CD14-positive monocyte (primary cell): ENCODE measurements around the gene MGAT5B. TPM values are rescaled to one million over a fixed set of nuclear protein-coding genes. Genes with fewer than 3 reads are reported as not detected.

Source experiments
- DNase-seq, 3 donors: peaks; one replicate each; pipeline ENCODE4 v3.0.0-alpha.2; 2011 to 2022
- H2AFZ ChIP-seq: 2 replicates; pipeline ENCODE4 v1.6.0; 2012; ENCODE audit warnings: mild to moderate bottlenecking, low read depth, low read length, inconsistent platforms; ENCODE audit not compliant: insufficient read depth, poor library complexity, severe bottlenecking
- H3K27ac ChIP-seq, 2 donors: 1 replicate in 1 of 2; 2 replicates in 1 of 2; pipeline ENCODE4 v1.5.1; 2012 to 2013; ENCODE audit warnings: low read length in 2 of 2, control low read depth in 1 of 2, inconsistent platforms in 1 of 2, low read depth in 1 of 2, mild to moderate bottlenecking in 1 of 2
- H3K27me3 ChIP-seq, 2 donors: one replicate each; pipeline versions ENCODE4 v1.6.0 to v1.6.1; 2011 to 2013; ENCODE audit warnings: low read length in 2 of 2; ENCODE audit not compliant: control insufficient read depth in 2 of 2, insufficient read depth in 2 of 2
- H3K36me3 ChIP-seq, 2 donors: replicated peaks in 1 of 2; 1 replicate in 1 of 2; 2 replicates in 1 of 2; pipeline versions ENCODE4 v1.5.1 to v1.6.1; 2012 to 2013; ENCODE audit warnings: low read length in 2 of 2, control low read depth in 1 of 2, inconsistent platforms in 1 of 2, mild to moderate bottlenecking in 1 of 2; ENCODE audit not compliant: insufficient read depth in 2 of 2, control insufficient read depth in 1 of 2
- H3K4me1 ChIP-seq, 2 donors: 1 replicate in 1 of 2; 2 replicates in 1 of 2; pipeline versions ENCODE4 v1.5.1 to v1.6.1; 2012 to 2013; ENCODE audit warnings: low read length in 2 of 2, control low read depth in 1 of 2, inconsistent platforms in 1 of 2, mild to moderate bottlenecking in 1 of 2, moderate library complexity in 1 of 2; ENCODE audit not compliant: insufficient read depth in 2 of 2, control insufficient read depth in 1 of 2
- H3K4me2 ChIP-seq: replicated peaks from 2 replicates; pipeline ENCODE3; 2012; ENCODE audit warnings: low read length, moderate library complexity, mild to moderate bottlenecking; ENCODE audit not compliant: poor library complexity, severe bottlenecking; ENCODE audit errors: extremely low read depth
- H3K4me3 ChIP-seq, 3 experiments: fragments of 200-600 bp in 1 of 3; sonication (generic) in 1 of 3; replicated peaks in 1 of 3; 1 replicate in 2 of 3; 2 replicates in 1 of 3; pipeline ENCODE4 v1.5.1; 2011 to 2013; ENCODE audit warnings: low read length in 3 of 3, mild to moderate bottlenecking in 3 of 3, control low read depth in 2 of 3, low read depth in 2 of 3, inconsistent platforms in 1 of 3, moderate library complexity in 1 of 3
- H3K79me2 ChIP-seq: 2 replicates; pipeline ENCODE4 v1.6.0; 2012; ENCODE audit warnings: mild to moderate bottlenecking, control low read depth, inconsistent platforms, low read length, moderate library complexity; ENCODE audit not compliant: insufficient read depth
- H3K9ac ChIP-seq: 2 replicates; pipeline ENCODE4 v1.6.0; 2017; ENCODE audit warnings: low read length, mild to moderate bottlenecking; ENCODE audit not compliant: insufficient read depth, poor library complexity, severe bottlenecking
- H3K9me3 ChIP-seq, 2 donors: replicated peaks in 1 of 2; 1 replicate in 1 of 2; 2 replicates in 1 of 2; pipeline versions ENCODE4 v1.5.1 to v1.6.1; 2012 to 2013; ENCODE audit warnings: low read length in 2 of 2, control low read depth in 1 of 2; ENCODE audit not compliant: control insufficient read depth in 1 of 2, insufficient read depth in 1 of 2
- H4K20me1 ChIP-seq: 2 replicates; pipeline ENCODE4 v1.6.0; 2012; ENCODE audit warnings: mild to moderate bottlenecking, low read length, control low read depth, moderate library complexity; ENCODE audit not compliant: insufficient read depth
- H3K27ac Mint-ChIP-seq, 7 donors: one replicate each; pipeline ENCODE4 v1.8.0; 2020; ENCODE audit warnings: mild to moderate bottlenecking in 7 of 7, mixed read lengths in 7 of 7, moderate library complexity in 6 of 7, inconsistent platforms in 2 of 7
- H3K27me3 Mint-ChIP-seq, 3 donors: one replicate each; pipeline ENCODE4 v1.8.0; 2021 to 2022; ENCODE audit warnings: low read depth in 3 of 3, mild to moderate bottlenecking in 3 of 3, mixed read lengths in 3 of 3, moderate library complexity in 3 of 3, inconsistent platforms in 1 of 3
- H3K36me3 Mint-ChIP-seq, 2 donors: one replicate each; pipeline ENCODE4 v1.8.0; 2020; ENCODE audit warnings: mixed read lengths in 2 of 2, inconsistent platforms in 1 of 2, mild to moderate bottlenecking in 1 of 2
- H3K4me1 Mint-ChIP-seq: one replicate; pipeline ENCODE4 v1.8.0; 2020; ENCODE audit warnings: mild to moderate bottlenecking, mixed read lengths
- H3K4me3 Mint-ChIP-seq, 2 donors: one replicate each; pipeline ENCODE4 v1.8.0; 2020; ENCODE audit warnings: mild to moderate bottlenecking in 2 of 2, mixed read lengths in 2 of 2, moderate library complexity in 1 of 2
- H3K9me3 Mint-ChIP-seq, 7 donors: one replicate each; pipeline ENCODE4 v1.8.0; 2020 to 2022; ENCODE audit warnings: mixed read lengths in 7 of 7, mild to moderate bottlenecking in 6 of 7, moderate library complexity in 6 of 7, inconsistent platforms in 2 of 7
- WGBS: methylation state at CpG from one replicate; pipeline ENCODE4 v1.1.5; 2013; ENCODE audit warnings: missing lambda C conversion rate; ENCODE audit not compliant: insufficient coverage; 5-methylcytosine and 5-hydroxymethylcytosine counted together
- intact Hi-C, 2 donors: fragments of 100-400 bp; cut with micrococcal nuclease; formaldehyde crosslinking; loops; one replicate each; pipeline versions ENCODE4 v1.15.0 to v1.15.1; 2023
- polyA plus RNA-seq, 3 donors: library from polyadenylated mRNA; depleted of rRNA in 1 of 3; unstranded in 2 of 3; stranded (reverse) in 1 of 3; fragments of 300-500 nt in 2 of 3; fragments of >200 nt in 1 of 3; fragmentation: Illumina TruSeq in 2 of 3; gene quantifications; 1 replicate in 2 of 3; 2 replicates in 1 of 3; pipeline ENCODE4 v1.2.3, GENCODE V29; 2012 to 2021
- TF ChIP-seq, protein P1 (sequence below): fragments of 200-600 bp; IDR thresholded peaks from one replicate; pipeline ENCODE4 v1.8.0; 2022; ENCODE audit warnings: antibody characterized with exemption, mild to moderate bottlenecking

Gene MGAT5B
- polyA plus RNA-seq, 3 donors, result not detected

DNA sequence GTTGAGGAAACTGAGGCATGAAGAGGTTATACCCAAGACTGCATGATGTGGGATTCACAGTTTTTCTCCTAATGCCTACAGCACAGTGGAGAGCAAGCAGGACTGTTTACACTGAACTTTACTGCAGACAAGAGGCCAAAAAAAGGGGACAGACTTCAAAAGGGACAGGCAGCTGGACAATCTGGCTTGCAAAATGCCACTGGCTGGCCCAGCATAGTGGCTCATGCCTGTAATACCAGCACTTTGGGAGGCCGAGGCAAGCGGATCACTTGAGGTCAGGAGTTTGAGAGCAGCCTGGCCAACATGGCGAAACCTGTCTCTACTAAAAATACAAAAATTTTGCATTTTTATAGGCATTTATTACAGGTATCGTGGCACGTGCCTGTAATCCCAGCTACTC lies 2.0 kb upstream of the MGAT5B start:
- H4K20me1 ChIP-seq, result no peaks in the 10 kb centered on the region
- no peak overlapping the region for H3K27ac ChIP-seq
- no peaks in the 10 kb centered on the region for H3K36me3 ChIP-seq
- H3K9ac ChIP-seq, result no peak overlapping the region
- no peak overlapping the region for H3K4me3 ChIP-seq
- H3K4me1 ChIP-seq, result peaks cover 0 to 3% of the 10 kb centered on the region in 2 donors
- H3K36me3 Mint-ChIP-seq, result peaks cover 2 to 3% of the 10 kb centered on the region in 2 donors
- H3K4me3 Mint-ChIP-seq, result no peak overlapping the region
- H3K27me3 Mint-ChIP-seq, result peaks cover 32 to 58% (median 34%) of the 10 kb centered on the region in 3 donors
- H3K4me1 Mint-ChIP-seq, result peaks cover 9% of the 10 kb centered on the region
- no peak overlapping the region for H3K4me2 ChIP-seq
- no peak for DNase-seq
- WGBS, result 98% methylated on average over 4 of the region's 5 CpGs
- TF ChIP-seq, protein P1, sequence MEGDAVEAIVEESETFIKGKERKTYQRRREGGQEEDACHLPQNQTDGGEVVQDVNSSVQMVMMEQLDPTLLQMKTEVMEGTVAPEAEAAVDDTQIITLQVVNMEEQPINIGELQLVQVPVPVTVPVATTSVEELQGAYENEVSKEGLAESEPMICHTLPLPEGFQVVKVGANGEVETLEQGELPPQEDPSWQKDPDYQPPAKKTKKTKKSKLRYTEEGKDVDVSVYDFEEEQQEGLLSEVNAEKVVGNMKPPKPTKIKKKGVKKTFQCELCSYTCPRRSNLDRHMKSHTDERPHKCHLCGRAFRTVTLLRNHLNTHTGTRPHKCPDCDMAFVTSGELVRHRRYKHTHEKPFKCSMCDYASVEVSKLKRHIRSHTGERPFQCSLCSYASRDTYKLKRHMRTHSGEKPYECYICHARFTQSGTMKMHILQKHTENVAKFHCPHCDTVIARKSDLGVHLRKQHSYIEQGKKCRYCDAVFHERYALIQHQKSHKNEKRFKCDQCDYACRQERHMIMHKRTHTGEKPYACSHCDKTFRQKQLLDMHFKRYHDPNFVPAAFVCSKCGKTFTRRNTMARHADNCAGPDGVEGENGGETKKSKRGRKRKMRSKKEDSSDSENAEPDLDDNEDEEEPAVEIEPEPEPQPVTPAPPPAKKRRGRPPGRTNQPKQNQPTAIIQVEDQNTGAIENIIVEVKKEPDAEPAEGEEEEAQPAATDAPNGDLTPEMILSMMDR, result no peak
- peaks cover 10 to 12% of the 10 kb centered on the region in 2 donors for H3K9me3 ChIP-seq
- H2AFZ ChIP-seq, result no peak overlapping the region
- H3K27ac Mint-ChIP-seq, result no peak overlapping the region
- no peaks in the 10 kb centered on the region for H3K79me2 ChIP-seq
- H3K9me3 Mint-ChIP-seq, result peaks cover 3 to 17% (median 12%) of the 10 kb centered on the region in 7 donors
- H3K27me3 ChIP-seq, result peaks cover 15 to 32% of the 10 kb centered on the region in 2 donors
- intact Hi-C loops, result loop anchor here in 1 of 2 donors (5.0 kb wide), 2 partner anchors 201 to 381 kb away; no protein-coding TSS in a partner anchor

DNA sequence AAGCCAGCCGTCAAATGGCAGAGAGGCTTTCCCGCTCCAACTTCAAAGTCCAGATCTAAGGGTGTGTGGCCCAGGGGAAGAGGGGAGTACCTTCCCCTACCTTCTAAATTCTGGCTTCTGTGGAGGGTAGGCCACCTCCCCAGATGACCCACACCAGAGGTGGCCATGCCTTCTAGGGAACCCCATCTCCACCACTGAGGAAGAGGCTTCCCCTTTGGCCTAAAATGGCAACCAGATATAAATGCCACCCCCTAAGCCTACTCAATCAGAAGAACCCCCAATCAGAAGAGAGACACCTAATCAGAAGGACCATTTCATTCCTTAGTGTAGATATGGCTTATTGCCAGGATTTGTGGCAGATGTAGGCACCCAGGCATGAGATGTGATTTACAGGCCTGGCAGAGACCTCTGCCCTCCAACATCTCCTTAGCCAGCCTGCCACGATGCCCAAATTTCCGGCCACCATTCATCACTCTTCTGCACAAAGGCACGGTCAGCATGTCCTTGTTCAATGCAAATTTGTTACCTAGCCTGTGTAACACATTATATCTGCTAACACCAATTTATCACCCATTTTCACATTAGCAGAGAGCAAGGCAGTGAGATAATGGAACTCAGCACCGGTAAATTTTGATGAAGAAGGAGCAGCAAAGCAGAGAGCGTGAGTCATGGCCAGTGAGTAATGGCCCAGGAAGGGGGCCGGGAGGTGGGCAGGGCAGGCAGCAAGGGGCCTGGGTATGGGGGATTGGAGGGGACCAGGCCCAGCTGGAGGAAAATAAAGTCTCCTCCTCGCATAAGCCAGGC lies 1.2 kb upstream of the MGAT5B start:
- DNase-seq, result no peak
- intact Hi-C loops, result loop anchor here in 1 of 2 donors (5.0 kb wide), 2 partner anchors 200 to 380 kb away; no protein-coding TSS in a partner anchor
- Histone ChIP-seq H3K4me3 (no peak overlapping the region), H3K36me3 (no peaks in the 10 kb centered on the region), H3K27me3 (peaks cover 19 to 38% of the 10 kb centered on the region in 2 donors), H3K4me2 (no peak overlapping the region), H3K4me1 (peaks cover 0 to 3% of the 10 kb centered on the region in 2 donors), H3K27ac (no peak overlapping the region), H3K79me2 (no peaks in the 10 kb centered on the region), H3K9ac (no peak overlapping the region), H3K9me3 (peaks cover 6 to 10% of the 10 kb centered on the region in 2 donors), H2AFZ (no peak overlapping the region), H4K20me1 (no peaks in the 10 kb centered on the region)
- H3K27me3 Mint-ChIP-seq, result peaks cover 35 to 60% (median 42%) of the 10 kb centered on the region in 3 donors
- no peak overlapping the region for H3K27ac Mint-ChIP-seq
- H3K4me1 Mint-ChIP-seq, result peaks cover 9% of the 10 kb centered on the region
- no peak overlapping the region for H3K4me3 Mint-ChIP-seq
- WGBS, result 96% methylated on average over 7 of the region's 9 CpGs
- H3K9me3 Mint-ChIP-seq, result peaks cover 0 to 10% (median 4%) of the 10 kb centered on the region in 7 donors
- TF ChIP-seq, protein P1, result no peak
- peaks cover 2 to 3% of the 10 kb centered on the region in 2 donors for H3K36me3 Mint-ChIP-seq
